COLO668 (cell line): Measurements from ENCODE around the gene BGN.

Experiments
- DNase-seq: peaks from one replicate; lab custom pipeline; 2025; ENCODE audit not compliant: unreplicated experiment; lab: John Stamatoyannopoulos, UW

BGN gene

GRCh38 chrX:153494541-153495361, at the start of gene BGN:
BGN (plus strand) TSS chrX:153494980; CDS start chrX:153504632, 9,652 bp downstream.
- no peak for DNase-seq

DNA sequence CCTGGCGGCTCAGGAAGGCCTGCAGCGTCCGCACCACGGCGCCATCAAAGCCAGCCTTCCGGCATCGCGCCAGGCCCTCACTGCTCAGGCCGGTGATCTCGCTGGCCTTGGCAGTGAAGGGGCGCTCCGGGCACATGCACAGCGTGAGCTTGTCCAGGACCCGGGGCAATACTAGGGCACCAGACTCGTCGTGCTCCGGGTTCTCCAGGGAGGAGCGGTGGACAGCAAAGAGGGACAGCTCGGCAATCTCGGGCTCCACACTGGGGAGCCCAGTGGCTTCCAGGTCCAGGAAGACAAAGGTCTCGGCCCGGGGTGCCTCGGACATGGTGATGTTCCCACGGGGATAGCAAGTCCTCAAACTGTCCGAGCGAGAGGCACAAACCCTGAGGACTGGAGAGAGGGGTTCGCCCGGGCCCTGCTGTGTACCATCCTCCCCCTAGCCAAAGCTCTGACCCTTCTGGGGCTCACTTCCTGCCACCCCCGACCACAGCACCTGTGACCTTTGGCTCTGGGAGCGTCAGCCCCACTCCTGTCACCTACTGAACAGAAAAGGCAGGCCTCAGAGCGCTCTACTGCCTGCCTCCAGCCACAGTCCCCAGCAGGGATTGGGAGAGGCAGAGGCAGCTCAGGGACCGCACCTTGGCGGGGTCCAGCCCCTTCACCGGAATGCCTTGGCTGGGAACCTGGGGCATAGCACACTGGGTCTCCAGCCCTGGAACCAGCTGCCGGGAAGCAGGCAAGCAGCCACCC, 49.5 kb upstream of the BGN start:
- DNase-seq: no peak

DNA sequence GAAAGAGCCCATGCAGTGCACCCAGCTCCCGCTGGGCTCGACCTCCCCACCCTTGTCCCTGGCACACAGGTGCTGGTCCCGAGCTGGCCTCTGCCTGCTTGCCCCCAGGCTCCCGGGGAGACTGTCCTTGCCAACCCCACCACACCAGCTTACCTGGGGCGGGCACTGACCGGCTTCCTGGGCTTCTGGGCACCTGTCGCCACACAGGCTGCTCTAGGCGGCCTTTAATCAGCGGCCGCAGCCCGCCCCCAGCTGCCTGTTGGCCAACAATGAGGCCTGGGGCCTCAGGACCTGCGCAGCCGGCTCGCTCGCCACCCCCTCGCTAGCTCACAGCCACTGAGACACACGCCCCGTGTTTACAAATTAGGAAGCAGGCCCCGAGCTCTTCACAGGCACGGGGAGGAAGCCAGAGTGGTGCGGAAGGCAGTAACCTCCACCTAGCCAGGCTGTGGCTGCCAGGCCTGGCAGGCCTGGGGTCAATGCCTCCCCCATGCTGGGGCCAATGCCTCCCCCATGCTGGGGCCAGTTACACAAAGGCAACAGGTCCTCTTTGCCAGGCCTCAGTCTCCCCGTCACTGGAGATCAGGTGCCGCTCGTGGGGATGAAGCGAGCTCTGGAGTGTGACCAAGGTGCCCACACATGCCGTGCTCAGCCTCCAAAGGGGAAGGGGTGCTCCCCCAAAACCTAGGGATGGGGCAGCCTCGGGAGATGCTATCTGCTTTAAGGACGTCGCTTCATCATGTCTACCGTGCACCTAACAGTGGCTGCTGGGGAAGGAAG, 48.7 kb upstream of the BGN start, which contains the start of gene TREX2:
TSS of gene TREX2 (minus strand) at position 201 of the 780 bp plus-strand sequence. CDS start 626 bp downstream, outside the sequence.
- DNase-seq: peak; percentile 54

GRCh38 chrX:153446636-153446936, 48.2 kb upstream of the BGN start:
- DNase-seq: no peak

DNA sequence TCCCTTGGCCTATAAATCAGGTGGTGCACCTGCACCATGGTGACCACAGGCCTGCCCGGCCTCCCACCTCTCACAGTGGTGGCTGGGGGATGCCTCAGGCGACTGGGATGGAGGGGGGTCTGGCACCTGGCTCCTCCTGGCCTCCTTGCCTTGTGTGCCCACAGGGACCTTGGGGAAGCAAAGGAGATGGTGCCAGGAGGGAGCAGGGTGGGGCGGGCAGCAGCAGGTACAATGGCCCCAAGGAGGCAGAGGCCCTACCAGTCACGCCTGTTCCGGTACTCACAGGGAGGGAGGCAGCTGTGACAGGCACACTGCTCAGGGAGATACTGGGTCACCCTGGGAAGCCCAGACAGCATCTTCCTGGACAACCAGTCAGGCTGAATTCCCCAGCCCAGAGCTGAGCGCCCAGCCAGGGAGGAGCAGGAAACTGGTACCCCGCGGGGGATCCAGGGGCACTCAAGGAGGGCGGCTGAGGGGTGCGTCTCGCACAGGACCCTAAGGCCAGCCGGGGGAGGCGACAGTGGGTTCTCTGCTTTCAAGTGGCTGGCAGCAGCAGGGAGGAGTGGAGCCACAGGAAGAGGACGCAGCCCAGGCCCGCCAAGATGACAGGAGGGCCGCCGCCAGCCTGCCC, 47.7 kb upstream of the BGN start:
- DNase-seq: no peak

- DNase-seq: no peak
Observed at GRCh38 chrX:153447581-153447960, 47.2 kb upstream of the BGN start.

DNA sequence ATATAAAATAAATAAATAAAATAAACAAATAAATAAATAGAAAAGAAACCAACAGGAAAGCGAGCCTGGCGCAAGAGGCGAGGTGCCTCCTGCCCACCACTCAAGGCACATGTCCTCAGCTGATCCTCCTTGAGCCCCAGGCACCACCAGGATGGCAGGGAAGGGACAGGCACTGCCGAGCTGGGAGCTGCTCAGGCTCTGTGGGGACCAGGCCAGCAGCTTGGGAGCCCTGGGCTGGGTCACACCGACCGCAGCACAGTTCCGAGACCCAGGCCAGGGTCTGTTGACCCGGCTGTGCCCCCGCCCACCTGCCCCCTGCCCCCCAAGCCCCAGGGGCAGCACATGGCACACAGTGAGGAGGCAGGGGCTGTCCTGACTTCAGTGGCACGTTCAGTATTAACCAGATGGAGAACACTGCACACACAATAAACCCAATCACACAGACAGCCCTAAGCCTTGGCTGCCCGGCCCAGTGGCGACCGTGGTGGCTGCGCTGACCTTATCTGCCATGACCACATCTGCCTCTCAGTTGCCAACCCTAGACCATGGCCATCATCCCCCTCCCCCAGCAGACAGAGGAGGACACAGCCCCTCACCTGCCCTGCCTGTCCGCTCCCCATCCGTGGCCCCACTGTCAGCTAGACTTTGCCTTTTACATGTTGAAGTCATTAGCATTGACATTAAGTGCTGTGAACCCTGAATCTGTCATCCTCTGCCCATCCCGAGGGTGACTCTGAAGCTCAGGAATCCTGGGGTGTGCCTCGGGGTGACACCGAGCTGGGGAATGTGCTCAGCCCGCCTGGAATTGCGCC, 46.0 kb upstream of the BGN start:
- no peak for DNase-seq

GRCh38 chrX:153449368-153450113, 45.2 kb upstream of the BGN start:
- DNase-seq: no peak

DNA sequence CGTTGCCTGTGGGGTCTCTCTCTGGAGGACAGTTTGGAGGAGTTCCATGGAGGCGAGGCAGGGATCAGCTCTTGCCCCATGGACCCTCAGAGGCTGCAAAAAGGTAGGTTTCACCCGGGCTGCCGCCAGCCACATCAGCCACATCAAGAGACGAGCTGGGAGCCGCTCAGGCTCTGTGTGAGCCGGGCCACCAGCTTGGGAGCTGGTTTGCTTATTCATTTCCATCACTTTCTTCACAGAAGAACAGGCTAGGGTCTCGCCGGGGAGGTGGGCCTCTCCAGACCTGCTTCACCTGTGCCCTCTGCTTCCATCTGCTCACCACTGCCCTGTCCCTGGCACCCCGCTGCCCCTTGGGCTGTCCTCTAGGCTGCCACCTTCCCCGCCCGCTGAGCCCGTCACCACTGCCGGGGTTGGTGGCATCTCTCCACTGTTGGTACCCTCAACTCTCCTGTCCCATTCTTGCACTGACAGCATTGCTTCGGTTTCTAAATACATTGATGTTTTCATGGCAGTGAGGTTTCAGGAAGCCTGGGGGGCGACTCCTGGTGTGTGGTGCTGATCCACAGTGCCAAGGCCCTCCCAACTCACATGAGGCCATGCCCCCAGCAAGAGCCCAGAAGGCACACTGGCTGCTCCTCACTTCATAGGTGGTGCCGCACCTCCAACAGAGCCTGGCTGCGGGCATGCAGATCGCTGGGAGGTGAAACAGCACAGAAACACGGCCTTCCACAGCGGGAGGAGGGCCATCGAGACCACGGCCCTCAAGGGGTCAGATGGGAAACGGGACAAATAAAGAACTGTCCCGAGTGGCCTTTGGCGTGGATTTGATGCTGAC, 44.4 kb upstream of the BGN start:
- DNase-seq: no peak

- DNase-seq: no peak
Observed at GRCh38 chrX:153450949-153451277, 43.9 kb upstream of the BGN start.

- DNase-seq: no peak
Observed at GRCh38 chrX:153454901-153455550, 39.8 kb upstream of the BGN start.

- DNase-seq: no peak
Observed at GRCh38 chrX:153455571-153455970, 39.2 kb upstream of the BGN start.

DNA sequence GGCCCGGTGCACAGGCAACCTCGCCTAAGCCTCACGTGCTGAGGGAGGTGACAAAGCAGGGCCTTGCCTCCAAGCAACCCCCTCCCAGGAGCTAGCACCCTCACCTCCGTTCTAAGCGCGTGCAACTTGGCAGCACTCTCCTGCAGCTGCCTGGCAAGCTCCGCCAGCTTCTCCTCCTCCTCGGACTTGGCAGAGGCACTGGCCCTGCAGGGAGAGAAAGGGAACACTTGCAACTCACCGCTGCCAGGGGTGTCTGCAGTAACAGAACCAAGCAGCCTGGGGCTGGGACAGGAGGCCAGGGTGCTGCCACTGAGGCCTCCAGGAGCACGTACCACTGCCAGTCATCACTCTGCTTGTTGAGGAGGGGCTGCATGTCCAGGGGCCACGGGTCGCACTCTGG, 38.6 kb upstream of the BGN start:
- no peak for DNase-seq

GRCh38 chrX:153456704-153457103, 38.1 kb upstream of the BGN start:
- no peak for DNase-seq

GRCh38 chrX:153457136-153457825, 37.5 kb upstream of the BGN start:
- no peak for DNase-seq

GRCh38 chrX:153457827-153458466, 36.8 kb upstream of the BGN start:
- DNase-seq: no peak

- no peak for DNase-seq
Observed at GRCh38 chrX:153458476-153458875, 36.3 kb upstream of the BGN start.
